GM23248 (cell line): ENCODE results near the gene USF2.

Experiments
- EZH2 ChIP-seq: fragments of 200-600 bp; sonication (generic); IDR thresholded peaks from 2 replicates; pipeline ENCODE4 v1.6.1; 2018; ENCODE audit warnings: antibody characterized with exemption, mild to moderate bottlenecking; ENCODE audit not compliant: insufficient read depth, poor library complexity, severe bottlenecking
- EZH2phosphoT487 ChIP-seq: fragments of 200-600 bp; sonication (generic); IDR thresholded peaks from 2 replicates; pipeline ENCODE4 v1.6.1; 2018; ENCODE audit warnings: antibody characterized with exemption, moderate library complexity, mild to moderate bottlenecking, low read depth; ENCODE audit not compliant: insufficient read depth

- TF ChIP-seq EZH2phosphoT487 (no peak), EZH2 (no peak)
Measured at GRCh38 chr19:35268536-35269437, at the start of gene USF2.
